ENCODE data around the gene BAHCC1. TPM values are rescaled to one million over a fixed set of nuclear protein-coding genes. Genes with fewer than 3 reads are reported as not detected.

Gene BAHCC1
- total and polyA plus RNA-seq, 10 of the 15 experiments (the other 5 are each of a cell fraction or from before 2014, with no cell fraction given) = 0.03 to 0.14 (median 0.11) TPM; not detected in 6

GRCh38 chr17:81515530-81516041 lies 120.3 kb downstream of the BAHCC1 start (continued):
- TF ChIP-seq YBX1 (IDR thresholded peaks at IDR 0.05) (no peak), E2F8 (IDR thresholded peaks at IDR 0.05; ENCODE audit: low read depth, partially characterized antibody) (no peak)

Small RNAs within 50 kb of the gene (microRNA-seq; reads per million reads assigned to microRNA genes)
- not detected for gene MIR3186
- gene MIR4740 = not detected

Small RNAs within 50 kb of the gene (small RNA-seq; reads per million reads assigned to genes)
- gene MIR3186 = not detected
- gene MIR4740 = not detected

Other genes with a start within 250 kb of the BAHCC1 start
Only the 7 nearest of the 11 such genes appear.
- gene CEP131, start 172.5 kb upstream of the BAHCC1 start, total RNA-seq (2014; rRNA removed) = 8.0 and 10.2 TPM in 2 replicates
- gene CEP131, start 172.5 kb upstream of the BAHCC1 start, total RNA-seq (2014; rRNA removed; fragmentation: Illumina TruSeq; extraction: Trizol) = 3.0 and 3.3 TPM in 2 replicates
- gene CEP131, start 172.5 kb upstream of the BAHCC1 start, total RNA-seq (2021) = 15.2 and 17.3 TPM in 2 replicates
- gene CEP131, start 172.5 kb upstream of the BAHCC1 start, polyA plus RNA-seq (2011; rRNA removed) = 1.3 and 2.9 TPM in 2 replicates
- 0.17 and 1.3 TPM in 2 replicates for gene CEP131, start 172.5 kb upstream of the BAHCC1 start, polyA plus RNA-seq (2014; fragmentation: Illumina TruSeq; extraction: Trizol)
- under 1 TPM; 0.05 to 0.64 TPM for gene CEP131, start 172.5 kb upstream of the BAHCC1 start, polyA plus RNA-seq (2014; fragmentation: Nextera tagmentation; extraction: Ambion mirVana)
- 13.7 and 16.6 TPM in 2 replicates for gene CEP131, start 172.5 kb upstream of the BAHCC1 start, polyA plus RNA-seq (2014; rRNA removed)
- 10 to 100 TPM; 14.1 to 14.3 TPM for gene CEP131, start 172.5 kb upstream of the BAHCC1 start, polyA plus RNA-seq (2016; fragmentation: Nextera tagmentation; extraction: Ambion mirVana)
- gene TEPSIN, start 156.4 kb upstream of the BAHCC1 start, total RNA-seq (2014; rRNA removed) = 14.6 and 15.9 TPM in 2 replicates
- 4.5 and 4.8 TPM in 2 replicates for gene TEPSIN, start 156.4 kb upstream of the BAHCC1 start, total RNA-seq (2014; rRNA removed; fragmentation: Illumina TruSeq; extraction: Trizol)
- 26.7 and 35.3 TPM in 2 replicates for gene TEPSIN, start 156.4 kb upstream of the BAHCC1 start, total RNA-seq (2021)
- gene TEPSIN, start 156.4 kb upstream of the BAHCC1 start, polyA plus RNA-seq (2011; rRNA removed) = 5.4 and 10.2 TPM in 2 replicates
- 2.7 and 5.8 TPM in 2 replicates for gene TEPSIN, start 156.4 kb upstream of the BAHCC1 start, polyA plus RNA-seq (2014; fragmentation: Illumina TruSeq; extraction: Trizol)
- 1 to 10 TPM in 1 of 2 experiments, under 1 TPM in 1; 0.87 to 1.6 TPM for gene TEPSIN, start 156.4 kb upstream of the BAHCC1 start, polyA plus RNA-seq (2014; fragmentation: Nextera tagmentation; extraction: Ambion mirVana)
- 36.7 and 39.3 TPM in 2 replicates for gene TEPSIN, start 156.4 kb upstream of the BAHCC1 start, polyA plus RNA-seq (2014; rRNA removed)
- 1 to 10 TPM; 3.1 to 3.7 TPM for gene TEPSIN, start 156.4 kb upstream of the BAHCC1 start, polyA plus RNA-seq (2016; fragmentation: Nextera tagmentation; extraction: Ambion mirVana)
- gene NDUFAF8, start 156.1 kb upstream of the BAHCC1 start, total RNA-seq (2014; rRNA removed) = 97.9 and 107 TPM in 2 replicates
- 91.4 and 105 TPM in 2 replicates for gene NDUFAF8, start 156.1 kb upstream of the BAHCC1 start, total RNA-seq (2014; rRNA removed; fragmentation: Illumina TruSeq; extraction: Trizol)
- gene NDUFAF8, start 156.1 kb upstream of the BAHCC1 start, total RNA-seq (2021) = 95.6 and 99.9 TPM in 2 replicates
- 140 and 160 TPM in 2 replicates for gene NDUFAF8, start 156.1 kb upstream of the BAHCC1 start, polyA plus RNA-seq (2011; rRNA removed)
- 36.2 and 53.0 TPM in 2 replicates for gene NDUFAF8, start 156.1 kb upstream of the BAHCC1 start, polyA plus RNA-seq (2014; fragmentation: Illumina TruSeq; extraction: Trizol)
- 10 to 100 TPM; 22.0 to 71.5 TPM for gene NDUFAF8, start 156.1 kb upstream of the BAHCC1 start, polyA plus RNA-seq (2014; fragmentation: Nextera tagmentation; extraction: Ambion mirVana)
- gene NDUFAF8, start 156.1 kb upstream of the BAHCC1 start, polyA plus RNA-seq (2014; rRNA removed) = 122 and 133 TPM in 2 replicates
- 100 to 1,000 TPM; 295 to 307 TPM for gene NDUFAF8, start 156.1 kb upstream of the BAHCC1 start, polyA plus RNA-seq (2016; fragmentation: Nextera tagmentation; extraction: Ambion mirVana)
- 31.2 and 32.0 TPM in 2 replicates for gene SLC38A10, start 100.2 kb upstream of the BAHCC1 start, total RNA-seq (2014; rRNA removed)
- gene SLC38A10, start 100.2 kb upstream of the BAHCC1 start, total RNA-seq (2014; rRNA removed; fragmentation: Illumina TruSeq; extraction: Trizol) = 9.6 and 10.2 TPM in 2 replicates
- 60.1 and 67.9 TPM in 2 replicates for gene SLC38A10, start 100.2 kb upstream of the BAHCC1 start, total RNA-seq (2021)
- gene SLC38A10, start 100.2 kb upstream of the BAHCC1 start, polyA plus RNA-seq (2011; rRNA removed) = 6.5 and 10.5 TPM in 2 replicates
- 3.6 and 12.2 TPM in 2 replicates for gene SLC38A10, start 100.2 kb upstream of the BAHCC1 start, polyA plus RNA-seq (2014; fragmentation: Illumina TruSeq; extraction: Trizol)
- 1 to 10 TPM in 1 of 2 experiments, under 1 TPM in 1; 0.52 to 3.2 TPM for gene SLC38A10, start 100.2 kb upstream of the BAHCC1 start, polyA plus RNA-seq (2014; fragmentation: Nextera tagmentation; extraction: Ambion mirVana)
- 36.3 and 47.7 TPM in 2 replicates for gene SLC38A10, start 100.2 kb upstream of the BAHCC1 start, polyA plus RNA-seq (2014; rRNA removed)
- gene SLC38A10, start 100.2 kb upstream of the BAHCC1 start, polyA plus RNA-seq (2016; fragmentation: Nextera tagmentation; extraction: Ambion mirVana) = 10 to 100 TPM; 43.9 to 47.9 TPM
- 5,146 and 5,299 TPM in 2 replicates for gene ACTG1, start 117.3 kb downstream of the BAHCC1 start, total RNA-seq (2014; rRNA removed)
- gene ACTG1, start 117.3 kb downstream of the BAHCC1 start, total RNA-seq (2014; rRNA removed; fragmentation: Illumina TruSeq; extraction: Trizol) = 2,069 and 2,477 TPM in 2 replicates
- gene ACTG1, start 117.3 kb downstream of the BAHCC1 start, total RNA-seq (2021) = 5,806 and 6,105 TPM in 2 replicates
- 466 and 810 TPM in 2 replicates for gene ACTG1, start 117.3 kb downstream of the BAHCC1 start, polyA plus RNA-seq (2011; rRNA removed)
- 1,415 and 2,801 TPM in 2 replicates for gene ACTG1, start 117.3 kb downstream of the BAHCC1 start, polyA plus RNA-seq (2014; fragmentation: Illumina TruSeq; extraction: Trizol)
- 1,000 to 10,000 TPM in 1 of 2 experiments, 100 to 1,000 TPM in 1; 969 to 1,906 TPM for gene ACTG1, start 117.3 kb downstream of the BAHCC1 start, polyA plus RNA-seq (2014; fragmentation: Nextera tagmentation; extraction: Ambion mirVana)
- 4,499 and 5,417 TPM in 2 replicates for gene ACTG1, start 117.3 kb downstream of the BAHCC1 start, polyA plus RNA-seq (2014; rRNA removed)
- 1,000 to 10,000 TPM; 4,621 to 4,893 TPM for gene ACTG1, start 117.3 kb downstream of the BAHCC1 start, polyA plus RNA-seq (2016; fragmentation: Nextera tagmentation; extraction: Ambion mirVana)
- gene FSCN2, start 132.9 kb downstream of the BAHCC1 start, total RNA-seq (2014; rRNA removed) = 1.2 and 1.8 TPM in 2 replicates
- 0.14 and 0.58 TPM in 2 replicates for gene FSCN2, start 132.9 kb downstream of the BAHCC1 start, total RNA-seq (2014; rRNA removed; fragmentation: Illumina TruSeq; extraction: Trizol)
- gene FSCN2, start 132.9 kb downstream of the BAHCC1 start, total RNA-seq (2021) = 2.1 and 2.7 TPM in 2 replicates
- gene FSCN2, start 132.9 kb downstream of the BAHCC1 start, polyA plus RNA-seq (2011; rRNA removed) = 0.29 and 0.65 TPM in 2 replicates
- 0.19 and 0.24 TPM in 2 replicates for gene FSCN2, start 132.9 kb downstream of the BAHCC1 start, polyA plus RNA-seq (2014; fragmentation: Illumina TruSeq; extraction: Trizol)
- gene FSCN2, start 132.9 kb downstream of the BAHCC1 start, polyA plus RNA-seq (2014; fragmentation: Nextera tagmentation; extraction: Ambion mirVana) = not detected
- 1.9 and 2.0 TPM in 2 replicates for gene FSCN2, start 132.9 kb downstream of the BAHCC1 start, polyA plus RNA-seq (2014; rRNA removed)
- under 1 TPM in 1 of 2 experiments, not detected in 1; 0.12 TPM for gene FSCN2, start 132.9 kb downstream of the BAHCC1 start, polyA plus RNA-seq (2016; fragmentation: Nextera tagmentation; extraction: Ambion mirVana)
- 25.1 and 25.8 TPM in 2 replicates for gene FAAP100, start 156.9 kb downstream of the BAHCC1 start, total RNA-seq (2014; rRNA removed)
- gene FAAP100, start 156.9 kb downstream of the BAHCC1 start, total RNA-seq (2014; rRNA removed; fragmentation: Illumina TruSeq; extraction: Trizol) = 8.1 and 12.2 TPM in 2 replicates
- 39.6 and 46.2 TPM in 2 replicates for gene FAAP100, start 156.9 kb downstream of the BAHCC1 start, total RNA-seq (2021)
- 3.4 and 8.1 TPM in 2 replicates for gene FAAP100, start 156.9 kb downstream of the BAHCC1 start, polyA plus RNA-seq (2011; rRNA removed)
- gene FAAP100, start 156.9 kb downstream of the BAHCC1 start, polyA plus RNA-seq (2014; fragmentation: Illumina TruSeq; extraction: Trizol) = 1.4 and 5.2 TPM in 2 replicates
- under 1 TPM; 0.11 to 0.49 TPM for gene FAAP100, start 156.9 kb downstream of the BAHCC1 start, polyA plus RNA-seq (2014; fragmentation: Nextera tagmentation; extraction: Ambion mirVana)
- 34.4 and 39.8 TPM in 2 replicates for gene FAAP100, start 156.9 kb downstream of the BAHCC1 start, polyA plus RNA-seq (2014; rRNA removed)
- 10 to 100 TPM; 22.0 to 26.8 TPM for gene FAAP100, start 156.9 kb downstream of the BAHCC1 start, polyA plus RNA-seq (2016; fragmentation: Nextera tagmentation; extraction: Ambion mirVana)